ENCODE results near the gene NTRK3. TPM values are rescaled to one million over a fixed set of nuclear protein-coding genes. Genes with fewer than 3 reads are reported as not detected.

Gene NTRK3
- total and polyA plus RNA-seq, 8 donors, result 0.13 to 1.1 (median 0.60) TPM

DNA sequence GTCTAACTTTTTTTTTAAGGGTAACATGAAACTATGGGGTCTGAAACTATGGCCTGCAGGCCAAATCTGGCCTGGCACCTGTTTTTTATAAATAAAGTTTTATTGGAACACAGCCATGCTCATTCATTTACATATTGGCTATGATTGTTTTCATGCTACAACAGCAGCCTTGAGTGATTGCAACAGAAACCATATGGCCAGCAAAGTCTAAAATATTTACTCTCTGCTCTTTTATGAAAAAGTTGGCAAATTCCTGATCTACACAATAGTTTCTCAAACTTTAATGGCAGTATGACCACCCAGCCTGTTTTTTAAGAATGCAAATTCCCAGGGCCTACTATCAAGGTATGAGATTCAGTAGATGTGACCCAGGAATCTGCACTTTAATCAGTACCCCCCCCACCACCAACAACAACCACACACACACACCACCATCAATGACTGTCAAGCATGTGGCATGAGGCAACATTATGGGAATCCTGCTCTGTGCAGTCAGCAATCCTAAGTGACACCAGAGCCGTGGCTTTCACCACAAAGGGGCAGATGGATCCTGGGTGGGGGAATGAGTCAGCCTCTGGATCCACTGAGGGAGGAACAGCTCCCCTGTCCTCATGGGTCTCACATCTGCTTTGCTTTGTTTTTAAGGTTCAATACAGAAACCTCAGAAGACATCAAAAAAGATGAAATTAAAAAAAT, 142.8 kb downstream of the NTRK3 start:
- ATAC-seq, result no peak
- H3K27me3 ChIP-seq, result no peaks in the 10 kb centered on the region
- H3K36me3 ChIP-seq, result no peaks in the 10 kb centered on the region
- DNase-seq, result no peak
- no peaks in the 10 kb centered on the region for H3K9me3 ChIP-seq
- H3K4me3 ChIP-seq, result no peak overlapping the region
- no peaks in the 10 kb centered on the region for H3K4me1 ChIP-seq
- intact Hi-C loops (cut with DNase I), result loop anchor here in 1 of 3 donors (10.0 kb wide), 1 partner anchor 59 kb away; no protein-coding TSS in a partner anchor
- no peak for FAIRE-seq
- TF ChIP-seq, protein P1, sequence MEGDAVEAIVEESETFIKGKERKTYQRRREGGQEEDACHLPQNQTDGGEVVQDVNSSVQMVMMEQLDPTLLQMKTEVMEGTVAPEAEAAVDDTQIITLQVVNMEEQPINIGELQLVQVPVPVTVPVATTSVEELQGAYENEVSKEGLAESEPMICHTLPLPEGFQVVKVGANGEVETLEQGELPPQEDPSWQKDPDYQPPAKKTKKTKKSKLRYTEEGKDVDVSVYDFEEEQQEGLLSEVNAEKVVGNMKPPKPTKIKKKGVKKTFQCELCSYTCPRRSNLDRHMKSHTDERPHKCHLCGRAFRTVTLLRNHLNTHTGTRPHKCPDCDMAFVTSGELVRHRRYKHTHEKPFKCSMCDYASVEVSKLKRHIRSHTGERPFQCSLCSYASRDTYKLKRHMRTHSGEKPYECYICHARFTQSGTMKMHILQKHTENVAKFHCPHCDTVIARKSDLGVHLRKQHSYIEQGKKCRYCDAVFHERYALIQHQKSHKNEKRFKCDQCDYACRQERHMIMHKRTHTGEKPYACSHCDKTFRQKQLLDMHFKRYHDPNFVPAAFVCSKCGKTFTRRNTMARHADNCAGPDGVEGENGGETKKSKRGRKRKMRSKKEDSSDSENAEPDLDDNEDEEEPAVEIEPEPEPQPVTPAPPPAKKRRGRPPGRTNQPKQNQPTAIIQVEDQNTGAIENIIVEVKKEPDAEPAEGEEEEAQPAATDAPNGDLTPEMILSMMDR (IDR thresholded peaks at IDR 0.05), result no peak
- no peak overlapping the region for H3K27ac ChIP-seq
- WGBS, 2 donors, result 27 to 35% methylated on average over 1 of the region's 1 CpG

DNA sequence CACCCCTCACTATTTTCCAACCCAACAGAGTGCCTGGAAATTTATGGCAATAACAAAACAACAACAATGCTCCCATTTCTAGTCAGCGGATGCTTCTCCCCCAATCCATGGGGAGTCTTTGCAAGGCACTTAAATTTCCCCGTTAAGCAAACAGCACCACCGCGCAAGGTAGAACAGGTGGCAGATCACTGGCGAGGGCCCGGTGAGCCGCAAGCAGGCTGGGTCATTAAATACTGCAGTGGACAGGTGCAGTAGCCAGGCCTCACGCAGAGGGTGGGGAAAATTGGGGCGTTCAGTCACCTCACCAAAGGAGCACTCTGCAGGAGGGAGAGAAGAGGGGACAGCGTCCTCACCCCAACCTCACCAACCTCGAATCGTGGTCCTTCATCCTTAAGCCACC, 147.5 kb downstream of the NTRK3 start:
- no peak for ATAC-seq
- H3K9me3 ChIP-seq, result no peaks in the 10 kb centered on the region
- DNase-seq, result no peak
- WGBS, 2 donors, result 48 to 55% methylated on average over 12 of the region's 12 CpGs
- TF ChIP-seq, protein P1 (IDR thresholded peaks at IDR 0.05), result no peak
- H3K4me3 ChIP-seq, result no peak overlapping the region
- H3K27ac ChIP-seq, result no peak overlapping the region
- intact Hi-C loops (cut with DNase I), result no loop called here
- H3K36me3 ChIP-seq, result no peaks in the 10 kb centered on the region
- no peaks in the 10 kb centered on the region for H3K4me1 ChIP-seq
- FAIRE-seq, result no peak
- no peaks in the 10 kb centered on the region for H3K27me3 ChIP-seq

DNA sequence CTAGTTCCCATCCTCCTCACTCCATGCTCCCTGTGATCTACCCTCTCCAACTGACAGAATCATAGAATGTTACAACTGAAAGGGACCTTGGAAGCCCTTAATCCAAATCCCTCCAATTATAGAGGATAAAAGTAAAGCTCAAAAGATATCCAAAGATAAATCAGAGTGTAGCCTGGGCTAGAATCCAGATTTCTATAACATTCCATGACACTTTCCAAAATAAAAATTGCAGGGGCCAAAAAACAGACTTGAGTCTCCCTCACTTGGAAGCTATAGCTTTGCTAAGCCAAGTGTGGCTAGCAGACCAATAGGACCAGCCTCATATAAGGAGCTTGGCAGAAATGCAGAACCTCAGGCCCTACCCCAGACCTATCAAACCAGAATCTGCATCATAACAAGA, 148.1 kb downstream of the NTRK3 start:
- ATAC-seq (no peak), FAIRE-seq (no peak), DNase-seq (no peak)
- Histone ChIP-seq H3K27me3 (no peaks in the 10 kb centered on the region), H3K9me3 (no peaks in the 10 kb centered on the region), H3K27ac (no peak overlapping the region), H3K4me3 (no peak overlapping the region), H3K4me1 (no peaks in the 10 kb centered on the region), H3K36me3 (no peaks in the 10 kb centered on the region)
- TF ChIP-seq, protein P1 (IDR thresholded peaks at IDR 0.05), result no peak
- intact Hi-C loops (cut with DNase I), result no loop called here

DNA sequence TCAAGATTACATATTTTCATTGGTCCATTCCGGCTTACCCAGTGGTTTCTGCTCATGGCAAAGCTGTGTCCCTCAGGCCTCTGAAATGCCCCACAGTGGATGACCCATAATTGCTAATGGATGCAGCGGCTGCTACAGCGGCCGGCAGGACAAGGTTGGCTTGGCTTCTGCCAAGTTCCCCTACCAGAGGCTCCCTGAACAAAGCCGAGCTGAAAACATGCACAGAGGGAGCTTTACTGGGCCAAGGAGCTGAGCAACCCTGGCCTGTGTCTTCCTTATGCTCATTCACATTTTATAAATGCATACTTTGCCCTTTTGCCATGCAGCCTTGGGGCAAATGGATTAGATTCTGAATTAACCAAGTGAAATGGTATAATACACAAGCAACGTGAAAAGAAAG, 150.5 kb downstream of the NTRK3 start:
- ATAC-seq, result no peak
- no peaks in the 10 kb centered on the region for H3K36me3 ChIP-seq
- H3K4me1 ChIP-seq, result no peaks in the 10 kb centered on the region
- TF ChIP-seq, protein P1 (IDR thresholded peaks at IDR 0.05), result no peak
- no peaks in the 10 kb centered on the region for H3K27me3 ChIP-seq
- FAIRE-seq, result no peak
- H3K27ac ChIP-seq, result no peak overlapping the region
- intact Hi-C loops (cut with DNase I), result no loop called here
- H3K9me3 ChIP-seq, result no peaks in the 10 kb centered on the region
- WGBS, 2 donors, result 54 to 69% methylated on average over 6 of the region's 6 CpGs
- H3K4me3 ChIP-seq, result no peak overlapping the region
- DNase-seq, result no peak

DNA sequence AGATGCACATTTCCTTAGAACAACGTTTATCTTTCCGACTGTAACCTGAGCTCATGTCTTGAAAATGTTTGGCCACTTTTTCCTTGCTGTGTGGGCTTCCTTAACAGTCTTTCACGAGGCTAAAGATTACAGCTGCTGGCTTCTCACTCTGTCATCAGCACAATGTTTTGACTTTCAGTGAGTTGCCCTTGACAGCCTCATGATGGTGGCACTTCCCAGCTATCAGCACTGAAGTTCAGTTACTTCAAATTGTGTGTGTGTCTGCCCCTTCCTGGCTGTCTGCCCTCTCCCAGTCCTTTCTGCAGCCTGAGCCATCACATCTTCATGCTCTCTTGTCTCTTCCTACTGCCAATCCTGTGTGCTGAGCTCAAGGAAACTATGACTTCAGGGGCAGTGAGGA, 152.2 kb downstream of the NTRK3 start:
- no peaks in the 10 kb centered on the region for H3K36me3 ChIP-seq
- no peak overlapping the region for H3K27ac ChIP-seq
- no peaks in the 10 kb centered on the region for H3K27me3 ChIP-seq
- TF ChIP-seq, protein P1 (IDR thresholded peaks at IDR 0.05), result no peak
- H3K4me3 ChIP-seq, result no peak overlapping the region
- WGBS, 2 donors, result 29 to 46% methylated on average over 3 of the region's 3 CpGs
- DNase-seq, result no peak
- H3K9me3 ChIP-seq, result no peaks in the 10 kb centered on the region
- intact Hi-C loops (cut with DNase I), result no loop called here
- H3K4me1 ChIP-seq, result no peaks in the 10 kb centered on the region
- no peak for ATAC-seq
- FAIRE-seq, result no peak
